DOHH2 (cell line): Measurements from ENCODE around the gene HOXC4.
A peak's percentile ranks its signal among the peaks of the same experiment; 100 is the strongest.

ENCODE experiments used
- H3F3A ChIP-seq: fragments of 200-600 bp; sonication (generic), shearing (Covaris generic); 2 replicates; pipeline ENCODE4 v1.6.0; 2016; ENCODE audit warnings: antibody characterized with exemption, mild to moderate bottlenecking; ENCODE audit not compliant: control insufficient read depth, insufficient read depth
- H3K27ac ChIP-seq: fragments of 200-600 bp; sonication (generic); 2 replicates; pipeline ENCODE4 v1.5.1; 2014; ENCODE audit warnings: low read depth, mild to moderate bottlenecking, low read length, moderate library complexity
- H3K27me3 ChIP-seq: fragments of 200-600 bp; sonication (generic); 2 replicates; pipeline ENCODE4 v1.6.1; 2014; ENCODE audit warnings: mild to moderate bottlenecking, low read length, mixed read lengths; ENCODE audit not compliant: control insufficient read depth
- H3K36me3 ChIP-seq: fragments of 200-600 bp; sonication (generic); 2 replicates; pipeline ENCODE4 v1.6.1; 2014; ENCODE audit warnings: mild to moderate bottlenecking, low read length, moderate library complexity, mixed read lengths; ENCODE audit not compliant: control insufficient read depth
- H3K4me1 ChIP-seq: fragments of 200-600 bp; sonication (generic); 2 replicates; pipeline ENCODE4 v1.6.1; 2014; ENCODE audit warnings: mild to moderate bottlenecking, low read length, mixed read lengths; ENCODE audit not compliant: control insufficient read depth
- H3K4me2 ChIP-seq: fragments of 200-600 bp; sonication (generic); 2 replicates; pipeline ENCODE4 v1.6.0; 2014; ENCODE audit warnings: mild to moderate bottlenecking, low read length, moderate library complexity
- H3K4me3 ChIP-seq: fragments of 200-600 bp; sonication (generic); 2 replicates; pipeline ENCODE4 v1.5.1; 2014; ENCODE audit warnings: mild to moderate bottlenecking, low read length, mixed read lengths
- H3K79me2 ChIP-seq: fragments of 200-600 bp; sonication (generic); 2 replicates; pipeline ENCODE4 v1.6.1; 2014; ENCODE audit warnings: mild to moderate bottlenecking, low read length, mixed read lengths; ENCODE audit not compliant: control insufficient read depth
- H3K9me2 ChIP-seq: fragments of 200-600 bp; sonication (generic); replicated peaks from 2 replicates; pipeline ENCODE4 v1.6.1; 2014; ENCODE audit warnings: mild to moderate bottlenecking, low read length, mixed read lengths; ENCODE audit not compliant: control insufficient read depth
- H3K9me3 ChIP-seq: fragments of 200-600 bp; sonication (generic); 2 replicates; pipeline ENCODE4 v1.6.1; 2014; ENCODE audit warnings: antibody characterized with exemption, low read length, mixed read lengths; ENCODE audit not compliant: control insufficient read depth, insufficient read depth
- H4K20me1 ChIP-seq: fragments of 200-600 bp; sonication (generic); 2 replicates; pipeline ENCODE4 v1.6.0; 2014; ENCODE audit warnings: low read depth, mild to moderate bottlenecking, antibody characterized with exemption, low read length, moderate library complexity; ENCODE audit not compliant: control insufficient read depth, insufficient read depth
- CTCF ChIP-seq: fragments of 200-600 bp; sonication (generic); IDR thresholded peaks from one replicate; pipeline ENCODE4 v1.5.1; 2014; ENCODE audit warnings: antibody characterized with exemption, mild to moderate bottlenecking, low read depth, low read length; ENCODE audit not compliant: poor library complexity, severe bottlenecking
- EZH2phosphoT487 ChIP-seq: fragments of 200-600 bp; sonication (generic); IDR thresholded peaks from 2 replicates; pipeline ENCODE4 v1.6.1; 2017; ENCODE audit warnings: borderline replicate concordance, mild to moderate bottlenecking, antibody characterized with exemption, low read length, moderate library complexity, mixed read lengths

HOXC4 gene

GRCh38 chr12:54010053-54010971, 43.3 kb upstream of the HOXC4 start:
- Histone ChIP-seq H3F3A (no peaks in the 10 kb centered on the region; the same call in 1 of the 2 replicates), H3K4me2 (no peak overlapping the region), H3K27me3 (peaks cover 91% of the 10 kb centered on the region), H4K20me1 (no peaks in the 10 kb centered on the region), H3K9me2 (no peaks in the 10 kb centered on the region), H3K9me3 (no peaks in the 10 kb centered on the region), H3K4me3 (no peak overlapping the region), H3K4me1 (peaks cover 26% of the 10 kb centered on the region), H3K27ac (no peak overlapping the region), H3K79me2 (no peaks in the 10 kb centered on the region), H3K36me3 (no peaks in the 10 kb centered on the region)
- TF ChIP-seq EZH2phosphoT487, result 0 out of 2 replicates have a peak, but pooled peaks have one; percentile 14
- no peak for TF ChIP-seq CTCF

GRCh38 chr12:54010972-54011664, 42.5 kb upstream of the HOXC4 start:
- H3K27me3 ChIP-seq, result peaks cover 92% of the 10 kb centered on the region
- H3F3A ChIP-seq, result no peaks in the 10 kb centered on the region; the same call in 1 of the 2 replicates
- no peaks in the 10 kb centered on the region for H3K36me3 ChIP-seq
- H3K9me3 ChIP-seq, result no peaks in the 10 kb centered on the region
- no peaks in the 10 kb centered on the region for H4K20me1 ChIP-seq
- H3K9me2 ChIP-seq, result no peaks in the 10 kb centered on the region
- H3K4me3 ChIP-seq, result no peak overlapping the region
- peaks cover 18% of the 10 kb centered on the region for H3K4me1 ChIP-seq
- H3K27ac ChIP-seq, result no peak overlapping the region
- no peaks in the 10 kb centered on the region for H3K79me2 ChIP-seq
- H3K4me2 ChIP-seq, result peak overlapping the region; percentile 5; the same call in 1 of the 2 replicates
- no peak; the same call in none of the 2 replicates for TF ChIP-seq EZH2phosphoT487
- TF ChIP-seq CTCF, result no peak

GRCh38 chr12:54011665-54012532, 41.7 kb upstream of the HOXC4 start:
- Histone ChIP-seq H3K27ac (no peak overlapping the region), H3K4me2 (peak overlapping the region; percentile 5; the same call in 1 of the 2 replicates), H3K36me3 (no peaks in the 10 kb centered on the region), H3K79me2 (no peaks in the 10 kb centered on the region), H3F3A (no peaks in the 10 kb centered on the region; the same call in 1 of the 2 replicates), H3K9me3 (no peaks in the 10 kb centered on the region), H3K27me3 (peaks cover 87% of the 10 kb centered on the region), H3K9me2 (no peaks in the 10 kb centered on the region), H3K4me1 (peaks cover 10% of the 10 kb centered on the region), H4K20me1 (no peaks in the 10 kb centered on the region), H3K4me3 (no peak overlapping the region)
- no peak for TF ChIP-seq CTCF
- no peak for TF ChIP-seq EZH2phosphoT487
